ENCODE measurements around the gene DIDO1.

DIDO1 gene
- total RNA-seq = 134 to 365 (median 175) reads per million in 9 experiments

DNA sequence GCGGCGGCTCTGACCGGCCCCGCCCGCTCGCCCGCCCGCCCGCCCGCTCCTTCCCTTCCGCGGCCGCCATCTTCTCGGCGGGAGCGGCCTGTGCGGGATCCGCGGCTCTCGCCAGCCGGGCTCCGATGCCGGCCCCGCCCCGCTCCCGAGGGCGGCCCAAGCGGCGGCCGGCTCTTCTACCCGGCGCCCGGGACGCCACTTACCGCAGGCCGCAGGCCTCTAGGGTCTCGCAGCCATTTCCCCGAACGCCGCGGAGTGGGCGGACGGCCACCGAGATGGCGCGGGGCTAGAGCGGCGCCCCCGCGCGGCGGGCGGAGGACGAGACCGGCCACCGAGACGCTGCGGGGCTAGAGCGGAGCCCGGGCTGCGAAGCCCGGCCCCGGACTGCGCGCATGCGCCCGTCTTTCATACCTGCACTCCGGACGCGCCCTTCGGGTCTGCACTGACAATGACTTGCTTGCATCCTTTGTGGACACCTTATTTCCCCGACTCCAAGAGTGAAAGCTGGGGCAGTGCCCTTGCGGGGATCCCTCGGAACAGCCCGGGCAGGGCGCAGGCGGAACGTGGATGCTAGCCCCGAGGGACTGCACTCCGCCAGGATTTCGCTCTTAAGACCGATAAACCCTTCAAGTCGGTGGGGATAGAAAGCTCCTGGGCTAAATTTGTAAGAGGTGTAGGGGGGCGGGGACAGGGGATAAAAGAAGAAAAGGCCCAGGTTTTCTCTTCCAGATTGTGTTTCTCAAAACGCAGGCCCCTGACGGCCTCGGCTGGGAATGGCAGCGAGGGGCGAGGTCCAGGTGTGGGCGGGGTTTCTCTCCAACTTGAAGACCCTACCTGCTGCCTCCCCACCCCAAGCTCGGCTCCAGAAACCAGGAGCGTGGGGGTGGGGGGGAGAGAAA, at the start of gene DIDO1:
Gene DIDO1 (minus strand): TSS at position 277 of the 899 bp plus-strand sequence.
- Mint-ChIP-seq H3K36me3 (ENCODE audit: insufficient read depth) (peaks cover 40% of the 10 kb centered on the region), H3K4me1 (ENCODE audit: low read depth in 2 of 2) (peaks cover 55 to 59% of the 10 kb centered on the region in 2 donors), H3K27ac (peak within 1 kb of the TSS; percentile 86 to 97), H3K4me3 (peak within 1 kb of the TSS; percentile 81 to 96), H3K27me3 (no peaks in the 10 kb centered on the region), H3K9me3 (no peaks in the 10 kb centered on the region)
- peak; percentile 81 to 87 (median 83) for DNase-seq
- peak; percentile 75 for ATAC-seq (replicated peaks)

DNA sequence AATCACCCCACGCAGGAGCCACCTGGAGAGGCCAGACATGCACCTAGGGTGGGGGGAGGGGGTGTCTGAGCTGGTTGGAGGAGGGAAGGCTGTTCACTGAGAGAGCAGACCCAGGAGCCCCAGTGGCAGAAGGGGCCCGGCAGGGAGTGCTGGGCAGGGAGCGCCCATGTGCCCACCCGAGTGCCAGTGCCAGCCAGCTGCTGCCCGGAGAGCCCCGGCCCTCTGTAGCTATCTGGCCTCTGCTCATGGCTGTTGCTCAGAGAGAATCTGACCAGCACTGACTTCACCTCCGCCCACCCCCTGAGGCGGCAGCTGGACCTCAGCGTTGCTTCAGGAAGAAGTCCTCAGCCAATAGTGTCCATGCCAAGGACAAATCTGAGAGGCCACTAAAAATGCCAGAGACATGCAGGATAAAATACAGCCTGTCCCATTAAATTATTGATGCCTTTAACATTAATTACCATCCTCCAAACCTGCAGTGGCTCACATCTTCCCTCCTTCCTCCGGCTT, 49.0 kb upstream of the DIDO1 start:
- Mint-ChIP-seq H3K4me3 (no peak overlapping the region), H3K27ac (no peak overlapping the region), H3K27me3 (peaks cover 56 to 84% of the 10 kb centered on the region in 2 donors)

DNA sequence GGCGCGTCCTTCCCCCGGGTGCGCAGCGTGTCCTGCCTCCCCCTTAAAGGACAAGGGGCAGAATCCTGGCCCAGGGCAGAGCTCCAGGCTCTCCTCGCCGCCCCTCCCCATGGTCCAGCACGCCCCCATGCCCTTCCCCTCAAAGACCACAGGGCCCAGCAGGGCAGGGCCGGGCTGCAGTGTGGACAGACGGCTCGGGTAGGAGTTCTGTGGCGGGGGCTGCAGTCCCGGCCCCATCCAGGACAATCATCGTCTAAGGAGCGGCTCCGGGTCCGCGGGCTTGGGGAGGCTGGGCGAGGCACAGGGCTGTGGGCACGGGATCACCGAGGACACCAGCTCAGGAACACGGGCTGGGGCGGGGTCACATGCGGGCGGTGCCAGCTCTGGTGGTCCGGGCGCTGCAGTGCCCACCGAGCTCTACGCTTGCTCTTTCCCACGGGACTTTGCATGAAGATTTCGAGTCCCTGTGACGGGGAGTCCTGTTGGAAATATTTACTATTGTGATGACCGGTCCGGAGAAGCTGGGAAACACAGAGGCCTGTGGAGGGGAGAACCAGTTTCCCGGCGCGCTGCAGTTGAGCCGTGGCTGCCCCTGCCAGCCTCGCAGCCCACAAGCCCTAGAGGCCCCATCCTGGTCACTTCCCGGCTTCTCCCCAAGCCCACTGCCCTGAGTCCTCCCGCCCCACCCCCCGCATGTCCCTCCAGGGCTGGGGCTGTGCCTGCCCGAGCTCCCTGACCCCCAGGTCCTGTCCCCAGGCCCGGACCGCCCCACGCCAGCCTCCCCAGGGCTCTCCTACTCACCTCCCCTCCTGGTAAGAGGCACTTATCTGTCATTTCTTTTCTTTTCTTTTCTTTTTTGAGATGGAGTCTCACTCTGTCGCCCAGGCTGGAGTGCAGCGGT, 46.8 kb upstream of the DIDO1 start:
- Mint-ChIP-seq H3K9me3 (no peaks in the 10 kb centered on the region), H3K36me3 (ENCODE audit: insufficient read depth) (peaks cover 4% of the 10 kb centered on the region), H3K27me3 (peaks cover 46 to 62% of the 10 kb centered on the region in 2 donors), H3K4me1 (ENCODE audit: low read depth in 2 of 2) (peaks cover 15 to 27% of the 10 kb centered on the region in 2 donors), H3K4me3 (peak overlapping the region in 1 of 2 donors; percentile 82), H3K27ac (no peak overlapping the region)
- ATAC-seq (replicated peaks) = no peak
- no peak for DNase-seq

More for the DNA sequence above, 49.0 kb upstream of the DIDO1 start:
- DNase-seq (no peak), ATAC-seq (replicated peaks) (no peak)
- H3K36me3 Mint-ChIP-seq (ENCODE audit: insufficient read depth) = peaks cover 4% of the 10 kb centered on the region
- peaks cover 23 to 32% of the 10 kb centered on the region in 2 donors for H3K4me1 Mint-ChIP-seq (ENCODE audit: low read depth in 2 of 2)
- no peaks in the 10 kb centered on the region for H3K9me3 Mint-ChIP-seq

DNA sequence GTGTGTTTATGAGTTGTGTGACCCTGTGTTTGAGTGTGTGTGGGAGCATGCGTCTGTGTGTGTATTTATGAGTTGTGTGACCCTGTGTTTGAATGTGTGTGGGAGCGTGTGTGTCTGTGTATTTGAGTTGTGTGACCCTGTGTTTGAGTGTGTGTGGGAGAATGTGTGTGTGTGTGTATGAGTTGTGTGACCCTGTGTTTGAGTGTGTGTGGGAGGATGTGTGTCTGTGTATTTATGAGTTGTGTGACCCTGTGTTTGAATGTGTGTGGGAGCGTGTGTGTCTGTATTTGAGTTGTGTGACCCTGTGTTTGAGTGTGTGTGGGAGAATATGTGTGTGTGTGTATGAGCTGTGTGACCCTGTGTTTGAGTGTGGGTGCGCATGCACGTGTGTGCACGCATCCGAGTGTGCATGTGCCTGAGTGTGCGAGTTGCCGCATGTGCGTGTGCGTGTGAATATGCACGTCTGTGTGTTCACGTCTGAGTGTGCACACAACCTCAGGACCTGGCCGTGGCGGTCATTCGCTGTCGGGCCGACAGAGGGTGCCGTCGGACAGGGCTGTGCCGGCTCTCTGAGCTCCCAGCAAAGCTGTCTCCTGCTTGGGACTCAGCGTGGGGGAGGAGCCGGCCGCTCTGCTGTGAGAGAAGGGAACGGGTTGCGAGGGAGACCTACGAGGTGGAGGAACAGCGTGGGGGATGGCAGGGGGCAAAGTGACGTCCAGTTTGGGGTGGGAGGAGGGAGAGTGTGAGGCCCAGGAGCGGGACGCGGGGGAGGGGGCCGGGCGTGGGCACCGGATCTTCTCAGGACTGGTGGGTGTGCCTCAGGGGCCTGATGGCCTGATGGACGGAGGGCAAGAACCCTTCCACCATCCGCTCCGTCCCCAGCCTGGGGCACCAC, 45.9 kb upstream of the DIDO1 start:
- ATAC-seq (replicated peaks) (peak; percentile 99), DNase-seq (peak; percentile 81 to 86 (median 85))
- peaks cover 9 to 19% of the 10 kb centered on the region in 2 donors for H3K4me1 Mint-ChIP-seq (ENCODE audit: low read depth in 2 of 2)
- peak overlapping the region in 1 of 2 donors; percentile 30 for H3K27ac Mint-ChIP-seq
- peaks cover 46 to 54% of the 10 kb centered on the region in 2 donors for H3K27me3 Mint-ChIP-seq
- H3K36me3 Mint-ChIP-seq (ENCODE audit: insufficient read depth) = no peaks in the 10 kb centered on the region
- H3K9me3 Mint-ChIP-seq = no peaks in the 10 kb centered on the region
- H3K4me3 Mint-ChIP-seq = peak overlapping the region; percentile 66 to 82

DNA sequence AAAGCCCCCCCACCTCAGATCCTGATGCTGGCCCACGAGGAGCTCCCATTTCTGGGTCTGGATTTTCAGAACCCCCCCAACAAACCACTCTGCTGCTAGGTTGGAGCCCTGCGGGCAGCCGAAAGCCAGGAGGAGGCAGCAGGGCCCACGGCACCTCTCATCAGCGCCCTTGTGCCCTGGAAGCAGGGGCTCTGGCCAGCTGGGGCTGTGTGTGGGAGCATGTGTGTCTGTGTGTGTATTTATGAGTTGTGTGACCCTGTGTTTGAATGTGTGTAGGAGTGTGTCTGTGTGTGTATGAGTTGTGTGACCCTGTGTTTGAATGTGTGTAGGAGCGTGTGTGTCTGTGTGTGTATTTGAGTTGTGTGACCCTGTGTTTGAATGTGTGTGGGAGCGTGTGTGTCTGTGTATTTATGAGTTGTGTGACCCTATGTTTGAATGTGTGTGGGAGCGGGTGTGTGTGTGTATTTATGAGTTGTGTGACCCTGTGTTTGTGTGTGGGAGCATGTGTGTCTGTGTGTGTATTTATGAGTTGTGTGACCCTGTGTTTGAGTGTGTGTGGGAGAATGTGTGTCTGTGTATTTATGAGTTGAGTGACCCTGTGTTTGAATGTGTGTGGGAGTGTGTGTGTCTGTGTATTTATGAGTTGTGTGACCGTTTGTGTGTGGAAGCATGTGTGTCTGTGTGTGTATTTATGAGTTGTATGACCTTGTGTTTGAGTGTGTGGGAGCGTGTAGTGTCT, 45.1 kb upstream of the DIDO1 start:
- H3K4me3 Mint-ChIP-seq = peak overlapping the region in 1 of 2 donors; percentile 82
- ATAC-seq (replicated peaks) (no peak), DNase-seq (no peak)
- no peak overlapping the region for H3K27ac Mint-ChIP-seq
- no peaks in the 10 kb centered on the region for H3K36me3 Mint-ChIP-seq (ENCODE audit: insufficient read depth)
- H3K4me1 Mint-ChIP-seq (ENCODE audit: low read depth in 2 of 2) = peaks cover 9 to 17% of the 10 kb centered on the region in 2 donors
- H3K27me3 Mint-ChIP-seq = peaks cover 43 to 48% of the 10 kb centered on the region in 2 donors
- no peaks in the 10 kb centered on the region for H3K9me3 Mint-ChIP-seq

DNA sequence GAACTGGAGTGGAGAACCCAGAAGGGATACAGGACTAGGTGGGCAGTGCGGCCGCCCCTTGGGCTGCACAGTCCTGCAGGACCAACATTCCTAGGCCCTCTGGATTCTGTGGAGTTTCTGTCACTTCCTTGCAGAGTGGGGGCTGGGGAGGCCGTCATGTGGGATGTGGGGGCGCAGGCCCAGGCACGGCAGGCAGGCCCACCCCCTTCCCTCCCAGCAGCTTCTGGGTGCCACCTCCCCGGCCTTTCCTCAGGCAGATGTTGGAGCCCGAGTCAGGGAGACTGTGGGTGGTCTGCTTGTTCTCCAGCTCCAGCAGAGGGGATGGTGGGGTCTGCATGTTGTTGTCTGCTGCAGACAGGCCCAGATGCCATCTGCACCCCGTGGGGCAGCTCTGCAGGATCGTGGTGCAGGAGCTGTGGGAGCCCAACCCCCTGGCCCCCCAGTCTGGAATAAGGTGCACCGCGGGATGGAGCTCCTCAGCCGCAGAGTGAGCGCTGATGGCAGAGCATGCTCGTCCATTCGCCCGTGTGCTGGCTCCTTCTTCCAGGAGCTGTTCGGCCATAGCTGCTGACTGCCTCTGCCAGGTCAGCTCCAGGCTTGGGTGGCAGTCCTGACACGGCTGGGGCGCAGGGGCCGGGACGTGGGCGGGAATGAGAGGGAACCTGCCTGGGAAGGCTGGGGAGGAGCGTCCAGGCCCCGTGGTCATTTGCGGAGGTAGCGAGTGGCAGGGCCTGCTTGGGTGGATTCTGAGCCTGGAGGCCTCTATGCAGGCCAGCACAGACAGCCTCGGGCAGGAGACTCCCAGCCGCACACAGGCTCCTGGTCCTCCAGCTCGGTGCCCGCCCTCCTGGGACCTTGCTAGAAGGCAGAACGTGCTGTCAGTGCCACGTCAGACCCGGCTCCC, 44.3 kb upstream of the DIDO1 start:
- Mint-ChIP-seq H3K27ac (no peak overlapping the region), H3K36me3 (ENCODE audit: insufficient read depth) (no peaks in the 10 kb centered on the region), H3K4me3 (no peak overlapping the region), H3K4me1 (ENCODE audit: low read depth in 2 of 2) (peaks cover 9 to 14% of the 10 kb centered on the region in 2 donors), H3K9me3 (no peaks in the 10 kb centered on the region), H3K27me3 (peaks cover 35 to 40% of the 10 kb centered on the region in 2 donors)
- DNase-seq (no peak), ATAC-seq (replicated peaks) (no peak)

DNA sequence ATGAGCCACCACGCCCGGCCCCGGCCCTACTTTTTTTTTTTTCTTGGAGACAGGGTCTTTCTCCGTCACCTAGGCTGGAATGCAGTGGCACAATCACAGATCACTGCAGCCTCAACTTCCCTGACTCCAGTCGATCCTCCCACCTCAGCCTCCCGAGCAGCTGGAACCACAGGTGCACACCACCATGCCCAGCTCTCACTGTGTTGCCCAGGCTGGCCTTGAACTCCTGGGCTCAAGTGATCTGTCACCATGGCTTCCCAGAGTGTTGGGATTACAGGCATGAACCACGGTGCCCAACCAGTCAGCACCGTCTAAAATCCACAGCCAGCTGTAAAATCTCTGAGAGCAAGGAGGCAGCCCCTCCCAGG, 43.6 kb upstream of the DIDO1 start:
- DNase-seq = no peak
- H3K4me1 Mint-ChIP-seq (ENCODE audit: low read depth in 2 of 2) = peaks cover 9 to 14% of the 10 kb centered on the region in 2 donors
- ATAC-seq (replicated peaks) = no peak
- no peak overlapping the region for H3K27ac Mint-ChIP-seq
- H3K27me3 Mint-ChIP-seq = peaks cover 33 to 39% of the 10 kb centered on the region in 2 donors
- H3K9me3 Mint-ChIP-seq = no peaks in the 10 kb centered on the region
- no peak overlapping the region for H3K4me3 Mint-ChIP-seq
- H3K36me3 Mint-ChIP-seq (ENCODE audit: insufficient read depth) = no peaks in the 10 kb centered on the region

DNA sequence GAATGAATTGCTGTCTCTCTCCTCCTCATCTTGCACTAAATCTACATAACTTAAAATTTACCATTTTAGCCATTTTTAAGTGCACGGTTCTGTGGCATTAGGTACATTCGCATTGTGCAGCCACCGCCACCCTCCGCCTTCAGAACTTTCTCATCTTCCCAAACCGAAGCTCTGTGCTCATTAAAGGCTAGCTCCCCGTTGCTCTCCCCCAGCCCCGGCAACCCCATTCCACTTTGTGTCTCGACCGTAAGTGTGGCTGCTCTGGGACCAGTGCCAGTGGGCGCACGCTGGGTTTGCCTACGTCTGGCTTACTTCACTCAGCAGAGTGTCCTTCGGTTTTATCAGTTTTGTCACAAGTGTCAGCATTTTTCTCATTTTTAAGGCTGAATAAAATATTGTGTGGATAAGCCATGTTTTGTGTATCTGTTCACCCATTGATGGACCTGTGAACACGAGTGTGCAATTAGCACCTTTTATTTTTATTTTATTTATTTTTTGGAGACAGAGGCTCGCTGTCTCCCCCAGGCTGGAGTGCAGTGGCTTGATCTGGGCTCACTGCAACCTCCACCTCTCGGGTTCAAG, 43.0 kb upstream of the DIDO1 start:
- Mint-ChIP-seq H3K9me3 (no peaks in the 10 kb centered on the region), H3K4me1 (ENCODE audit: low read depth in 2 of 2) (peaks cover 9 to 14% of the 10 kb centered on the region in 2 donors), H3K36me3 (ENCODE audit: insufficient read depth) (no peaks in the 10 kb centered on the region), H3K27ac (no peak overlapping the region), H3K4me3 (no peak overlapping the region), H3K27me3 (peaks cover 27 to 33% of the 10 kb centered on the region in 2 donors)
- no peak for DNase-seq
- no peak for ATAC-seq (replicated peaks)

DNA sequence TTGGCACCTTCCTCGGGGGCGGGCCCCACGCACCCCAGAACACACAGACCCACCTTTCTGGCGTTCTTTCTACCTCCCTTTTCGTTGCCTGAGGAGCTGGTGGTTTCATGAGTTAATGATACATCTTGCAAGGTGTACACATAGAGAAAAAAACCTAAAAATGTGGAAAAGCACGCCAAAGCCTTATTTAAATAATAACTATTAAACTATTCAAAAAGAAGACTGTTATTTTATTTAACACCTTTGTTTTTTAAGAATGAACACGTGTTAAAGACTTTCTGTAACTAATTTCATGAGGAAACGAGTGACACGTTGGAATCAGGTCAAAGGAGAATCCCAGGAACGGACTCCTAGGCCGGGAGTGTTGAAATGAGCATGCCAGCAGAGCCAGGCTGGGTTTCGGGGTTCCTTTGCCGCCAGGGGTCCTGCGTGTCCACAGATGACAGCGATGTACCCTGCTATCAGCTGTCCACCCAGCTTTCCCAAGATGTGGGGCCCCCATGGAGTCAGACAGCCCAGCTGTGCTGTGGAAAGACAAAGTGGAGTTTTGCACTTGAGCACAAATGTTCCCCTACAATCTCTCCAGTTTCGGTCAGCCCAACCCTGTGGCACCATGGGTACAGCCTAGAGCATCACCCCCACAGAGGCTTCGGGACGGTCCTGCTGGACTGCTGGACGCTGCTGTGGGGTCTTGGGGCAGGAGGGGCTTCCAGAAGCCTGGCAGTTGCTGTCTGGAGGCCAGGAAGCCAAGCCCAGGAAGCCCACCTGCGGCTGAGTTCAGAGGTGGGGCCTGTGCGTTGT, 42.3 kb upstream of the DIDO1 start:
- DNase-seq (no peak), ATAC-seq (replicated peaks) (no peak)
- H3K4me1 Mint-ChIP-seq (ENCODE audit: low read depth in 2 of 2) = peaks cover 9 to 14% of the 10 kb centered on the region in 2 donors
- H3K9me3 Mint-ChIP-seq = no peaks in the 10 kb centered on the region
- H3K36me3 Mint-ChIP-seq (ENCODE audit: insufficient read depth) = no peaks in the 10 kb centered on the region
- H3K27me3 Mint-ChIP-seq = peaks cover 20 to 26% of the 10 kb centered on the region in 2 donors
- H3K4me3 Mint-ChIP-seq = no peak overlapping the region
- H3K27ac Mint-ChIP-seq = no peak overlapping the region

DNA sequence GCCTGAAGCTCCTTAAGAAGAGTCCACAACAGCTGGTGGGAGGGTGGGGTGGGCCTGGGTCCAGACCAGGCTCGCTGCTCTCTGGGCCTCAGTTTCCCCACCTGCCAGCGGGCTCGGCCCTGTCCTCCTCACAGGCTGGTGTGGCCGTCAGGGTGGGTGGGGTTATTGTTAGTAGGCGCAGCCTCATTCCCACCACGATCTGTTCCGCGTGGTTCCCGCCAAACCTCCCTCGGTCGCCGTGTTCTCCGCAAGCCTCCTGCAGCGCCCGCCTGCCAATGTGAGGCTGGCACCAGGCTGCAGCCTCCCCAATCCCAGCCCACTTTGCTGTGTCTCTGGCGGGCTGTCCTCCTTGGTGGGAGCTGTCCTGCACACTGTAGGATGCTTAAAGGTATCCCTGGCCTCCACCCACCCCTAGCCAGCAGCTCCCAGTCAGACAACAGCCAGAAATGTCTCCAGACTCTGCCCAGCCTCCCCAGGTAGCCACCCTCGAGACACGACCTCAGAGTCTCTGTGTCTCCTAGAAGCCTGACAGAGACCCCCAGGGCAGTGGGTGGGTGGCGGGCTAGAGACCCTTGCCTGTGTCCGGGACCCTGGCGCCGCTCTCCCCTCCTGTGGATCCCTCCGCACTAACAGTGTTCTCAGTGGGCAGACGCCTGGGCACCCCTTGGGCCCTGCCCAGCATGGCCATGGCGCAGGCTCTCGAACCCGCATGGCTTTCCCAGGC, 41.5 kb upstream of the DIDO1 start:
- Mint-ChIP-seq H3K9me3 (no peaks in the 10 kb centered on the region), H3K4me3 (no peak overlapping the region), H3K27ac (no peak overlapping the region), H3K27me3 (peaks cover 17 to 20% of the 10 kb centered on the region in 2 donors), H3K36me3 (ENCODE audit: insufficient read depth) (no peaks in the 10 kb centered on the region), H3K4me1 (ENCODE audit: low read depth in 2 of 2) (peaks cover 9 to 14% of the 10 kb centered on the region in 2 donors)
- DNase-seq (no peak), ATAC-seq (replicated peaks) (no peak)

Data from effector memory CD8-positive, alpha-beta T cell (primary cell).